OCI-LY7 (cell line): ENCODE results near the gene TMEM135.

ENCODE experiments used
- CTCF ChIP-seq: fragments of 200-600 bp; sonication (generic); conservative IDR thresholded peaks from 2 replicates; pipeline ENCODE4 v1.5.1; 2014; ENCODE audit warnings: mild to moderate bottlenecking, antibody characterized with exemption, low read length, moderate library complexity, mixed read lengths
- EZH2phosphoT487 ChIP-seq: fragments of 200-600 bp; sonication (generic); IDR thresholded peaks from 2 replicates; pipeline ENCODE4 v1.6.1; 2018; ENCODE audit warnings: low read depth, borderline replicate concordance, mild to moderate bottlenecking, mixed run types, antibody characterized with exemption, low read length, moderate library complexity, mixed read lengths

GRCh38 chr11:87228820-87229219, 191.1 kb downstream of the TMEM135 start:
- no peak for TF ChIP-seq CTCF
- TF ChIP-seq EZH2phosphoT487 = no peak
